CD14-positive monocyte (primary cell): Measurements from ENCODE around the gene C7orf25. TPM values are rescaled to one million over a fixed set of nuclear protein-coding genes. Genes with fewer than 3 reads are reported as not detected.

ENCODE experiments used
- DNase-seq, 3 donors: peaks; one replicate each; pipeline ENCODE4 v3.0.0-alpha.2; 2011 to 2022
- H2AFZ ChIP-seq: 2 replicates; pipeline ENCODE4 v1.6.0; 2012; ENCODE audit warnings: mild to moderate bottlenecking, low read depth, low read length, inconsistent platforms; ENCODE audit not compliant: insufficient read depth, poor library complexity, severe bottlenecking
- H3K27ac ChIP-seq, 2 donors: 1 replicate in 1 of 2; 2 replicates in 1 of 2; pipeline ENCODE4 v1.5.1; 2012 to 2013; ENCODE audit warnings: low read length in 2 of 2, control low read depth in 1 of 2, inconsistent platforms in 1 of 2, low read depth in 1 of 2, mild to moderate bottlenecking in 1 of 2
- H3K27me3 ChIP-seq, 2 donors: one replicate each; pipeline versions ENCODE4 v1.6.0 to v1.6.1; 2011 to 2013; ENCODE audit warnings: low read length in 2 of 2; ENCODE audit not compliant: control insufficient read depth in 2 of 2, insufficient read depth in 2 of 2
- H3K36me3 ChIP-seq, 2 donors: replicated peaks in 1 of 2; 1 replicate in 1 of 2; 2 replicates in 1 of 2; pipeline versions ENCODE4 v1.5.1 to v1.6.1; 2012 to 2013; ENCODE audit warnings: low read length in 2 of 2, control low read depth in 1 of 2, inconsistent platforms in 1 of 2, mild to moderate bottlenecking in 1 of 2; ENCODE audit not compliant: insufficient read depth in 2 of 2, control insufficient read depth in 1 of 2
- H3K4me1 ChIP-seq, 2 donors: 1 replicate in 1 of 2; 2 replicates in 1 of 2; pipeline versions ENCODE4 v1.5.1 to v1.6.1; 2012 to 2013; ENCODE audit warnings: low read length in 2 of 2, control low read depth in 1 of 2, inconsistent platforms in 1 of 2, mild to moderate bottlenecking in 1 of 2, moderate library complexity in 1 of 2; ENCODE audit not compliant: insufficient read depth in 2 of 2, control insufficient read depth in 1 of 2
- H3K4me2 ChIP-seq: replicated peaks from 2 replicates; pipeline ENCODE3; 2012; ENCODE audit warnings: low read length, moderate library complexity, mild to moderate bottlenecking; ENCODE audit not compliant: poor library complexity, severe bottlenecking; ENCODE audit errors: extremely low read depth
- H3K4me3 ChIP-seq, 3 experiments: fragments of 200-600 bp in 1 of 3; sonication (generic) in 1 of 3; replicated peaks in 1 of 3; 1 replicate in 2 of 3; 2 replicates in 1 of 3; pipeline ENCODE4 v1.5.1; 2011 to 2013; ENCODE audit warnings: low read length in 3 of 3, mild to moderate bottlenecking in 3 of 3, control low read depth in 2 of 3, low read depth in 2 of 3, inconsistent platforms in 1 of 3, moderate library complexity in 1 of 3
- H3K79me2 ChIP-seq: 2 replicates; pipeline ENCODE4 v1.6.0; 2012; ENCODE audit warnings: mild to moderate bottlenecking, control low read depth, inconsistent platforms, low read length, moderate library complexity; ENCODE audit not compliant: insufficient read depth
- H3K9ac ChIP-seq: 2 replicates; pipeline ENCODE4 v1.6.0; 2017; ENCODE audit warnings: low read length, mild to moderate bottlenecking; ENCODE audit not compliant: insufficient read depth, poor library complexity, severe bottlenecking
- H3K9me3 ChIP-seq, 2 donors: replicated peaks in 1 of 2; 1 replicate in 1 of 2; 2 replicates in 1 of 2; pipeline versions ENCODE4 v1.5.1 to v1.6.1; 2012 to 2013; ENCODE audit warnings: low read length in 2 of 2, control low read depth in 1 of 2; ENCODE audit not compliant: control insufficient read depth in 1 of 2, insufficient read depth in 1 of 2
- H4K20me1 ChIP-seq: 2 replicates; pipeline ENCODE4 v1.6.0; 2012; ENCODE audit warnings: mild to moderate bottlenecking, low read length, control low read depth, moderate library complexity; ENCODE audit not compliant: insufficient read depth
- H3K27ac Mint-ChIP-seq, 7 donors: one replicate each; pipeline ENCODE4 v1.8.0; 2020; ENCODE audit warnings: mild to moderate bottlenecking in 7 of 7, mixed read lengths in 7 of 7, moderate library complexity in 6 of 7, inconsistent platforms in 2 of 7
- H3K27me3 Mint-ChIP-seq, 3 donors: one replicate each; pipeline ENCODE4 v1.8.0; 2021 to 2022; ENCODE audit warnings: low read depth in 3 of 3, mild to moderate bottlenecking in 3 of 3, mixed read lengths in 3 of 3, moderate library complexity in 3 of 3, inconsistent platforms in 1 of 3
- H3K36me3 Mint-ChIP-seq, 2 donors: one replicate each; pipeline ENCODE4 v1.8.0; 2020; ENCODE audit warnings: mixed read lengths in 2 of 2, inconsistent platforms in 1 of 2, mild to moderate bottlenecking in 1 of 2
- H3K4me1 Mint-ChIP-seq: one replicate; pipeline ENCODE4 v1.8.0; 2020; ENCODE audit warnings: mild to moderate bottlenecking, mixed read lengths
- H3K4me3 Mint-ChIP-seq, 2 donors: one replicate each; pipeline ENCODE4 v1.8.0; 2020; ENCODE audit warnings: mild to moderate bottlenecking in 2 of 2, mixed read lengths in 2 of 2, moderate library complexity in 1 of 2
- H3K9me3 Mint-ChIP-seq, 7 donors: one replicate each; pipeline ENCODE4 v1.8.0; 2020 to 2022; ENCODE audit warnings: mixed read lengths in 7 of 7, mild to moderate bottlenecking in 6 of 7, moderate library complexity in 6 of 7, inconsistent platforms in 2 of 7
- CTCF ChIP-seq: fragments of 200-600 bp; IDR thresholded peaks from one replicate; pipeline ENCODE4 v1.8.0; 2022; ENCODE audit warnings: antibody characterized with exemption, mild to moderate bottlenecking
- WGBS: methylation state at CpG from one replicate; pipeline ENCODE4 v1.1.5; 2013; ENCODE audit warnings: missing lambda C conversion rate; ENCODE audit not compliant: insufficient coverage; 5-methylcytosine and 5-hydroxymethylcytosine counted together
- intact Hi-C, 2 donors: fragments of 100-400 bp; cut with micrococcal nuclease; formaldehyde crosslinking; loops; one replicate each; pipeline versions ENCODE4 v1.15.0 to v1.15.1; 2023
- polyA plus RNA-seq, 3 donors: library from polyadenylated mRNA; depleted of rRNA in 1 of 3; unstranded in 2 of 3; stranded (reverse) in 1 of 3; fragments of 300-500 nt in 2 of 3; fragments of >200 nt in 1 of 3; fragmentation: Illumina TruSeq in 2 of 3; gene quantifications; 1 replicate in 2 of 3; 2 replicates in 1 of 3; pipeline ENCODE4 v1.2.3, GENCODE V29; 2012 to 2021

Gene C7orf25
- polyA plus RNA-seq, 3 donors, result 0.96 to 2.6 (median 2.5) TPM

- no peak for DNase-seq
- Histone ChIP-seq H3K9me3 (peaks cover 0 to 4% of the 10 kb centered on the region in 2 donors), H3K4me2 (no peak overlapping the region), H3K4me3 (no peak overlapping the region), H3K27ac (no peak overlapping the region), H3K9ac (no peak overlapping the region), H3K4me1 (no peaks in the 10 kb centered on the region), H3K79me2 (no peaks in the 10 kb centered on the region), H3K36me3 (no peaks in the 10 kb centered on the region), H4K20me1 (no peaks in the 10 kb centered on the region), H2AFZ (no peak overlapping the region), H3K27me3 (no peaks in the 10 kb centered on the region)
- Mint-ChIP-seq H3K9me3 (peaks cover 0 to 15% (median 4%) of the 10 kb centered on the region in 7 donors), H3K4me1 (no peaks in the 10 kb centered on the region), H3K27ac (no peak overlapping the region), H3K36me3 (no peaks in the 10 kb centered on the region), H3K4me3 (no peak overlapping the region), H3K27me3 (no peaks in the 10 kb centered on the region)
- TF ChIP-seq CTCF, result no peak
- WGBS, result 100% methylated on average over 2 of the region's 4 CpGs
- intact Hi-C loops, result no loop called here
Measured at GRCh38 chr7:42952328-42952727, 40.5 kb upstream of the C7orf25 start.

GRCh38 chr7:42950417-42950816 is 38.5 kb upstream of the C7orf25 start:
- H3K27me3 Mint-ChIP-seq, result peaks cover 0 to 2% (median 0%) of the 10 kb centered on the region in 3 donors
- TF ChIP-seq CTCF, result no peak
- Histone ChIP-seq H3K9me3 (no peaks in the 10 kb centered on the region), H3K4me2 (no peak overlapping the region), H3K36me3 (no peaks in the 10 kb centered on the region), H4K20me1 (no peaks in the 10 kb centered on the region), H3K4me3 (no peak overlapping the region), H3K4me1 (peaks cover 0 to 4% of the 10 kb centered on the region in 2 donors), H3K9ac (no peak overlapping the region), H3K27ac (no peak overlapping the region), H3K27me3 (no peaks in the 10 kb centered on the region), H3K79me2 (no peaks in the 10 kb centered on the region), H2AFZ (no peak overlapping the region)
- H3K4me1 Mint-ChIP-seq, result peaks cover 10% of the 10 kb centered on the region
- H3K4me3 Mint-ChIP-seq, result no peak overlapping the region
- no peak for DNase-seq
- H3K27ac Mint-ChIP-seq, result no peak overlapping the region
- 50% methylated on average over 2 of the region's 3 CpGs for WGBS
- H3K9me3 Mint-ChIP-seq, result peaks cover 0 to 10% (median 2%) of the 10 kb centered on the region in 7 donors
- intact Hi-C loops, result no loop called here
- H3K36me3 Mint-ChIP-seq, result no peaks in the 10 kb centered on the region
